Liver (tissue), 10 donors: ENCODE measurements around the gene BCL7B. TPM values are rescaled to one million over a fixed set of nuclear protein-coding genes. Genes with fewer than 3 reads are reported as not detected.

Experiments
- DNase-seq: peaks from one replicate; pipeline ENCODE4 v3.0.0-alpha.2; 2017; ENCODE audit warnings: low spot score
- H3K27ac ChIP-seq, 2 donors: one replicate each; pipeline ENCODE4 v1.7.0; 2013; ENCODE audit warnings: inconsistent platforms in 2 of 2, low read length in 2 of 2, control low read depth in 1 of 2, low read depth in 1 of 2, mild to moderate bottlenecking in 1 of 2
- H3K27me3 ChIP-seq, 4 donors: one replicate each; pipeline versions ENCODE4 v1.6.1 to v1.7.0; 2013; ENCODE audit warnings: low read length in 3 of 4, inconsistent platforms in 1 of 4, mild to moderate bottlenecking in 1 of 4, moderate library complexity in 1 of 4; ENCODE audit not compliant: control insufficient read depth in 4 of 4, insufficient read depth in 4 of 4
- H3K36me3 ChIP-seq, 4 donors: one replicate each; pipeline versions ENCODE4 v1.6.1 to v1.7.0; 2013; ENCODE audit warnings: low read length in 3 of 4, mild to moderate bottlenecking in 3 of 4, low read depth in 1 of 4, moderate library complexity in 1 of 4; ENCODE audit not compliant: control insufficient read depth in 4 of 4, insufficient read depth in 3 of 4
- H3K4me1 ChIP-seq, 4 donors: one replicate each; pipeline versions ENCODE4 v1.6.1 to v1.7.0; 2013; ENCODE audit warnings: low read length in 3 of 4, mild to moderate bottlenecking in 3 of 4, moderate library complexity in 1 of 4; ENCODE audit not compliant: control insufficient read depth in 4 of 4, insufficient read depth in 4 of 4
- H3K4me3 ChIP-seq, 3 donors: one replicate each; pipeline versions ENCODE4 v1.6.1 to v1.7.0; 2013; ENCODE audit warnings: low read length in 3 of 3, control low read depth in 1 of 3, low read depth in 1 of 3, mild to moderate bottlenecking in 1 of 3
- H3K9ac ChIP-seq, 2 donors: one replicate each; pipeline ENCODE4 v1.7.0; 2013; ENCODE audit warnings: low read length in 2 of 2, mild to moderate bottlenecking in 2 of 2, moderate library complexity in 2 of 2, control low read depth in 1 of 2, low read depth in 1 of 2
- H3K9me3 ChIP-seq, 4 donors: one replicate each; pipeline versions ENCODE4 v1.6.1 to v1.7.0; 2013; ENCODE audit warnings: low read length in 3 of 4; ENCODE audit not compliant: control insufficient read depth in 4 of 4
- ATF3 ChIP-seq: IDR thresholded peaks from 2 replicates; pipeline ENCODE4 v1.6.1; 2016; ENCODE audit warnings: antibody characterized with exemption
- CTCF ChIP-seq: fragments of 150-350 bp; IDR thresholded peaks from 2 replicates; pipeline ENCODE4 v1.5.1; 2017; ENCODE audit warnings: improper control_type of control experiment, low read depth, low read length; ENCODE audit not compliant: missing input control
- FOXA1 ChIP-seq: IDR thresholded peaks from 2 replicates; pipeline ENCODE4 v1.6.1; 2016; ENCODE audit warnings: antibody characterized with exemption
- FOXA2 ChIP-seq: IDR thresholded peaks from 2 replicates; pipeline ENCODE4 v1.6.1; 2016; ENCODE audit warnings: antibody characterized with exemption
- HNF4A ChIP-seq, 2 donors: conservative IDR thresholded peaks; 2 replicates each; pipeline ENCODE4 v1.6.1; 2016; ENCODE audit warnings: antibody characterized with exemption in 2 of 2, mild to moderate bottlenecking in 2 of 2
- MAX ChIP-seq: IDR thresholded peaks from 2 replicates; pipeline ENCODE4 v1.6.1; 2016; ENCODE audit warnings: antibody characterized with exemption
- NR2F2 ChIP-seq: IDR thresholded peaks from 2 replicates; pipeline ENCODE4 v1.6.1; 2016; ENCODE audit warnings: antibody characterized with exemption
- RAD21 ChIP-seq, 2 donors: IDR thresholded peaks; 2 replicates each; pipeline ENCODE4 v1.6.1; 2016; ENCODE audit warnings: antibody characterized with exemption in 2 of 2, mild to moderate bottlenecking in 2 of 2
- REST ChIP-seq: IDR thresholded peaks from 2 replicates; pipeline ENCODE4 v1.6.1; 2016; ENCODE audit warnings: antibody characterized with exemption, mild to moderate bottlenecking
- RXRA ChIP-seq, 2 donors: IDR thresholded peaks; 2 replicates each; pipeline ENCODE4 v1.6.1; 2017 to 2018; ENCODE audit warnings: antibody characterized with exemption in 2 of 2, mild to moderate bottlenecking in 1 of 2
- YY1 ChIP-seq: IDR thresholded peaks from 2 replicates; pipeline ENCODE4 v1.6.1; 2016; ENCODE audit warnings: antibody characterized with exemption, mild to moderate bottlenecking
- ZBTB33 ChIP-seq: IDR thresholded peaks from 2 replicates; pipeline ENCODE4 v1.6.1; 2016; ENCODE audit warnings: antibody characterized with exemption
- WGBS: extraction: QIAGEN DNeasy Blood & Tissue Kit; methylation state at CpG from one replicate; pipeline ENCODE4 v1.1.7; 2013; 5-methylcytosine and 5-hydroxymethylcytosine counted together
- polyA plus RNA-seq, 2 donors: library from polyadenylated mRNA; stranded (reverse) in 1 of 2; unstranded in 1 of 2; fragments of 200-250 nt in 1 of 2; fragments of >200 nt in 1 of 2; fragmentation: Nextera tagmentation in 1 of 2; extraction: Ambion mirVana in 1 of 2; gene quantifications; one replicate each; pipeline versions ENCODE4 v1.2.1 to v1.2.3, GENCODE V29; 2013 to 2015
- small RNA-seq: library from RNA; depleted of rRNA; stranded (forward); fragments of <200 nt; gene quantifications from one replicate; pipeline ENCODE3, GENCODE V24; 2014
- total RNA-seq, 2 donors: library from RNA; depleted of rRNA; stranded (reverse); fragments of >200 nt; gene quantifications; one replicate each; pipeline ENCODE4 v1.2.3, GENCODE V29; 2014
- donor health status: healthy.
- donor health status: healthy.
- donor health status: healthy.
- donor health status: healthy.
- donor health status: healthy.

The BCL7B gene
- total and polyA plus RNA-seq, 4 donors: 13.2 to 27.5 (median 21.2) TPM

- Histone ChIP-seq H3K27me3 (no peaks in the 10 kb centered on the region), H3K4me3 (no peak overlapping the region), H3K36me3 (peaks cover 16 to 63% (median 52%) of the 10 kb centered on the region in 4 donors), H3K9me3 (no peaks in the 10 kb centered on the region), H3K9ac (no peak overlapping the region), H3K27ac (no peak overlapping the region), H3K4me1 (no peaks in the 10 kb centered on the region)
- TF ChIP-seq CTCF: no peak
- no peak for TF ChIP-seq NR2F2
- TF ChIP-seq REST: no peak
- TF ChIP-seq FOXA1: no peak
- TF ChIP-seq ZBTB33: no peak
- TF ChIP-seq ATF3: no peak
- TF ChIP-seq RAD21 (IDR thresholded peaks at IDR 0.05): no peak
- no peak for TF ChIP-seq YY1
- no peak for TF ChIP-seq MAX
- TF ChIP-seq RXRA (IDR thresholded peaks at IDR 0.05): no peak
- no peak for TF ChIP-seq FOXA2
- no peak for DNase-seq
Observed at GRCh38 chr7:73489976-73490375, 67.5 kb downstream of the BCL7B start.

- H3K4me1 ChIP-seq: no peaks in the 10 kb centered on the region
- no peak for DNase-seq
- H3K36me3 ChIP-seq: peaks cover 6 to 53% (median 42%) of the 10 kb centered on the region in 4 donors
- TF ChIP-seq HNF4A (conservative IDR thresholded peaks at IDR 0.05): no peak
- no peak for TF ChIP-seq ZBTB33
- no peak for TF ChIP-seq YY1
- no peaks in the 10 kb centered on the region for H3K27me3 ChIP-seq
- no peak overlapping the region for H3K27ac ChIP-seq
- no peaks in the 10 kb centered on the region for H3K9me3 ChIP-seq
- 96% methylated on average over 1 of the region's 1 CpG for WGBS
- H3K4me3 ChIP-seq: no peak overlapping the region
- H3K9ac ChIP-seq: no peak overlapping the region
Observed at GRCh38 chr7:73487486-73487885, 70.0 kb downstream of the BCL7B start.

Small RNAs within 50 kb of the gene (small RNA-seq; reads per million reads assigned to genes)
- gene RNU6-1198P: not detected

Other genes with a start within 250 kb of the BCL7B start
- 10 to 100 TPM in 1 of 2 donors, 1 to 10 TPM in 1; 9.0 to 12.4 TPM for gene NSUN5, start 248.9 kb downstream of the BCL7B start, total RNA-seq
- gene NSUN5, start 248.9 kb downstream of the BCL7B start, polyA plus RNA-seq: 10 to 100 TPM in 1 of 2 donors, 1 to 10 TPM in 1; 7.2 to 11.7 TPM
- under 1 TPM; 0.14 to 0.17 TPM for gene TRIM50, start 229.6 kb downstream of the BCL7B start, total RNA-seq
- gene TRIM50, start 229.6 kb downstream of the BCL7B start, polyA plus RNA-seq: 1 to 10 TPM in 1 of 2 donors, under 1 TPM in 1; 0.14 to 1.4 TPM
- gene FKBP6, start 229.5 kb downstream of the BCL7B start, total RNA-seq: not detected
- not detected for gene FKBP6, start 229.5 kb downstream of the BCL7B start, polyA plus RNA-seq
- under 1 TPM; 0.33 to 0.56 TPM for gene FZD9, start 123.9 kb downstream of the BCL7B start, total RNA-seq
- gene FZD9, start 123.9 kb downstream of the BCL7B start, polyA plus RNA-seq: under 1 TPM; 0.11 to 0.18 TPM
- 10 to 100 TPM; 30.7 to 31.3 TPM for gene BAZ1B, start 35.4 kb downstream of the BCL7B start, total RNA-seq
- 10 to 100 TPM in 1 of 2 donors, 1 to 10 TPM in 1; 8.6 to 12.3 TPM for gene BAZ1B, start 35.4 kb downstream of the BCL7B start, polyA plus RNA-seq
- 10 to 100 TPM; 16.5 to 36.6 TPM for gene TBL2, start 20.9 kb upstream of the BCL7B start, total RNA-seq
- gene TBL2, start 20.9 kb upstream of the BCL7B start, polyA plus RNA-seq: 10 to 100 TPM; 10.9 to 21.5 TPM
- gene MLXIPL, start 66.8 kb upstream of the BCL7B start, total RNA-seq: 100 to 1,000 TPM in 1 of 2 donors, 10 to 100 TPM in 1; 50.3 to 384 TPM
- gene MLXIPL, start 66.8 kb upstream of the BCL7B start, polyA plus RNA-seq: 100 to 1,000 TPM; 148 to 316 TPM
- 1 to 10 TPM in 1 of 2 donors, under 1 TPM in 1; 0.98 to 3.3 TPM for gene VPS37D, start 110.1 kb upstream of the BCL7B start, total RNA-seq
- 1 to 10 TPM in 1 of 2 donors, under 1 TPM in 1; 0.38 to 1.6 TPM for gene VPS37D, start 110.1 kb upstream of the BCL7B start, polyA plus RNA-seq
- 1 to 10 TPM; 2.1 to 2.3 TPM for gene DNAJC30, start 125.8 kb upstream of the BCL7B start, total RNA-seq
- gene DNAJC30, start 125.8 kb upstream of the BCL7B start, polyA plus RNA-seq: 1 to 10 TPM; 7.4 to 8.7 TPM
- 10 to 100 TPM; 19.1 to 33.4 TPM for gene BUD23, start 125.9 kb upstream of the BCL7B start, total RNA-seq
- 10 to 100 TPM; 42.2 to 52.6 TPM for gene BUD23, start 125.9 kb upstream of the BCL7B start, polyA plus RNA-seq
- 1 to 10 TPM in 1 of 2 donors, under 1 TPM in 1; 0.79 to 1.9 TPM for gene STX1A, start 162.0 kb upstream of the BCL7B start, total RNA-seq
- gene STX1A, start 162.0 kb upstream of the BCL7B start, polyA plus RNA-seq: 1 to 10 TPM in 1 of 2 donors, under 1 TPM in 1; 0.49 to 1.4 TPM
- gene ABHD11, start 181.1 kb upstream of the BCL7B start, total RNA-seq: 1 to 10 TPM; 5.1 to 5.9 TPM
- gene ABHD11, start 181.1 kb upstream of the BCL7B start, polyA plus RNA-seq: 1 to 10 TPM; 7.4 to 7.6 TPM
- 10 to 100 TPM in 1 of 2 donors, 1 to 10 TPM in 1; 3.6 to 21.1 TPM for gene CLDN3, start 212.6 kb upstream of the BCL7B start, total RNA-seq
- 10 to 100 TPM; 24.7 to 43.0 TPM for gene CLDN3, start 212.6 kb upstream of the BCL7B start, polyA plus RNA-seq